Kidney glomerular epithelial cell (primary cell): ENCODE results near the gene MAMSTR.

ENCODE experiments used
- DNase-seq: peaks from one replicate; lab custom pipeline; 2025; lab: John Stamatoyannopoulos, UW

MAMSTR gene

DNA sequence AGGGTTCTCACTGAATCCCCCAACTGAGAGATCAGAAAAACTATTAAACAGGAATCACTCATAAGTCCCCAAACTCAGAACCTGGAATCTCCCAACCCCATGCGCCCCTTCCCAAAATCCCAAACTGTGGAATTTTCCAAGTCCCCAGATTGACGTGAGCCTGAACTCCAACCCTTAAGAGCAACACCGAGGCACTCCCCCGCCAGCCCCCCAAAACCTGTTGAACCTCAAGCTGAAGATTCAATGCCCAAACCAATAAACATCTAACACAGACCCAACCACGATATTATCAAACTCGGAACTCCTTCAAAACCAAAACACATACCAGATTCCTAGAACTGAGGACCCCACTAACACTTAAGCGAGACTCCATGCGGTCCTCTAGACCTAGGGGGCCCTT is 26.6 kb upstream of the MAMSTR start:
- no peak for DNase-seq

DNA sequence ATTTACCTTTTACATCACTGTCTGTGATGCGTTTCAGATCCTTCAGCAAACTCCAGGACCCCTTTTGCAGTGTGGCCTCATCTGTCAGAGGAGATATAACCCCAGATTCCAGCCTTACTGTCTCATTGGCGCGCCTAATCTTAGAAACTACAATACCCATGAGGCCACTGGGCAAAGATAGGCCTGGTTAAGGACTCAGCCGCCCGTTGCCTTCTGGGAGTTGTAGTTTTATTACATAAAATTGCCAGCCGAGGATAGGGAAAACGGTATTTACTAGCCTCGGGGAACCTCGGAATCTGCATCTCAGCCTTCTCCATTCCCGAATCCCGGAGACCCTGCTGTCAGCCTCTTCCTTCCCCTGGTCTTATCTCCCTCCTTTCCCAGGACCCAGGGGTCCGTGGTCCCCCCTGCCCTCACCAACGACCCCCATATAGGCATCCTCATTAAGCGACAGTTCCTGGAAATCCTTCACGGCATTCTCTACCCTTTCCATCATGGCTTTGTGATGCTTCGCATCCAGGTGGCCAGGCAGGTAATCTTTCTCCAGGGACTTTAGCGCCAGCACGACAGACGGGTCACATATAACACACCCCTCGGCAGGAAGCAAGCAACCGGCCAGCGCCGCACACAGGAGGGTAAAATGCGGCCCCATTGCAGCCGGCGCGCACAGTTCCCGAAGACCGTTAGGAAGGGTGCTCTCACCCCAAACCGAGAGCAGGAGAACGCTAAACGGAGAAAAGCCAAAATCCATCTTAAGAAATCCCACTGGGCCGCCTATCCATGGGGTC is 25.9 kb upstream of the MAMSTR start:
- peak; percentile 27 for DNase-seq

DNA sequence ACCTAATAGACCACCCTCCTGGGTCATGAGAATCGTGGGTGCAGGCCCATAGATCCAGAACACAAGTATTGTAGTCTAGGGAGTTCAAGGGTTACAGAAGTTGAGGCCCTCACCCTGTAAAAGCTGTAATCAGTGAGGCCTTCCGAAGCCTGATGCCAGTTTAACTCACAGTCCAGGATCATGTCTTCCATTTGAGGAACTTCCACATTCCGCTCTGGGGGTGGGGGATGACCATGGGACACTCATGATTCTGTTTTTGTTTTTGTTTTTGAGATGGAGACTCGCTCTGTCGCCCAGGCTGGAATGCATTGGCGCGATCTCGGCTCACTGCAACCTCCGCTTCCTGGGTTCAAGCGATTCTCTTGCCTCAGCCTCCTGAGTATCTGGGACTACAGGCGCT is 22.6 kb upstream of the MAMSTR start:
- DNase-seq = no peak

DNA sequence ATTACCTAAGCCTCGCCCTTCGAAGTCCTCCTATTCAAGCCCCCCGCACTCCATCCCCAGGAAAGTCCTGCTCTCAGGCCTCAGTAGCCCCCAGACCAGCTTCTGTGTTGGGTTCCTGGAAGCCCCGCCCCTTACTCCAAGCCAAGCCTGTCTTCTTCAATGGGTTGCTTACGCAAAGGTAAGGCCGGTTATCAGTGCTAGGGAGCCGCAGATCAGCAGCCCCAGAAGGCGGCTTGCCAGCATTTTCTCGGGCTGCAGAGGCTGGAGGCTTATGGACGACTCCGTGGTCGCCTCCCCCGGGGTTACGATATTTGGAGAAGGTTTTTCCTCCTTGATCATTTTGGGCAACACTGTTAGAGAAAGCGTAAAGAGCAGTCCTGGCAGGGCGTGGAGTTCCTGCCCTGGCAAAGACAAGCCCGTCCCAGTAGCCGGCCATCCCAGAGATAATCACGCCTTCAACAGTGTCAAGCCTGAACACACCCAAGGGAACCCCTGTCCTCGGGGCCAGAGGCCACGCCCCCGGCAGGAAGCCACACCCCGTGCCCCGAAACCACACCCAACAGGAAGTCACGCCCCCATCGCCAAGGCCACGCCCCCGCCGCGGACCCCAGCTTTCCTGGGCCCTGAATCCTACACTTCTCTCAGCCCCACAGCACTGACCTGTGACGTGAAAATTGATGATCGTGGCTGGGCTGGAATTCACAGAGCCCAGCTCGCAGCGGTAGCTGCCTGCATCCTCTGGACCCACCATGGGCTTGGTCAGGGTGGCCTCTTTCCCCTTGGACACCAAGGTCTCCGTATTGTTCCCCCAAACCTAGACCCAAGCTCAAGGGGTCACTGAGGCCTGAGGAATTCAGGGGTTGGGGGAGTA is 21.8 kb upstream of the MAMSTR start:
- no peak for DNase-seq

DNA sequence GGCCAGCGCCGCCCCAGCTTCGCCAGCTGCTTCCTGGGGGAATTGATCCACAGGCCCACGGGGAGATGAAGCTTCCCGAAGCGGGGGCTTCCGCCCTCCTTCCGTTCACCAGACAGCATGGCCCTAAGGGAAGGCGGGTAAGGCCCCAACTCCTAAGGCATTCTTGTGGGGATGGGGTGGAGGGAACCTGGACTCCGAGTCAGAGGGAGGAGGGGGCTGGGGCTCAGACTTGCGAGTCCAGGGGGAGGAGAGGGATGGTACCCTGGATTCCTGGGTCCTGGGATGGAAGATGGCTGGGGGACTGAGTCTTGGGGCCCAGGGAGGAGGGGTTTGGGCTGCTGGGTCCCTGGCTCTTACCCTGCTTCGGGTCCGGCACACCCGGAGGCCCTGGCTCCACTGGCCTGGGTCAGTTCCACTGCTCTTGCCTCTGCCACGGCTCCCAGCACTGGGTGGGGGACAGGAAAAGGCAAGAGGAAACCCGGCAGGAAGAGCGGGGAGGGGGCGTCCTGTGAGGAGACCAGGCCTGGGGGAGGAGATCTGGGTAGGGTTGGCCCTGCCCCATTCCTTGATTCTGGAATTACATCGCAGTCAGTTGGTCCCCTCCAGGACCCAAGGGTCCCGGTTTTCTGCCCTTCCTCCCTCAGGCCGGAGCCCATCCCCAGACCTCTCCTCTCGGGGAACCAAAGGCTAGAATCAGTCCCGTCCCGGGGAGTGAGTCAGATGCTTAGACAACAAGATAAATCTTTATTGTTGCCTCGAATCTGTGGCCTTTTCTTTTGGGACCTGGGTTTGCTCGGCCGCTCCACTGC is 20.8 kb upstream of the MAMSTR start, which contains the start of gene RASIP1:
TSS of gene RASIP1 (minus strand) at position 447 of the 809 bp plus-strand sequence. CDS start at position 119, 328 bp downstream.
- no peak for DNase-seq

DNA sequence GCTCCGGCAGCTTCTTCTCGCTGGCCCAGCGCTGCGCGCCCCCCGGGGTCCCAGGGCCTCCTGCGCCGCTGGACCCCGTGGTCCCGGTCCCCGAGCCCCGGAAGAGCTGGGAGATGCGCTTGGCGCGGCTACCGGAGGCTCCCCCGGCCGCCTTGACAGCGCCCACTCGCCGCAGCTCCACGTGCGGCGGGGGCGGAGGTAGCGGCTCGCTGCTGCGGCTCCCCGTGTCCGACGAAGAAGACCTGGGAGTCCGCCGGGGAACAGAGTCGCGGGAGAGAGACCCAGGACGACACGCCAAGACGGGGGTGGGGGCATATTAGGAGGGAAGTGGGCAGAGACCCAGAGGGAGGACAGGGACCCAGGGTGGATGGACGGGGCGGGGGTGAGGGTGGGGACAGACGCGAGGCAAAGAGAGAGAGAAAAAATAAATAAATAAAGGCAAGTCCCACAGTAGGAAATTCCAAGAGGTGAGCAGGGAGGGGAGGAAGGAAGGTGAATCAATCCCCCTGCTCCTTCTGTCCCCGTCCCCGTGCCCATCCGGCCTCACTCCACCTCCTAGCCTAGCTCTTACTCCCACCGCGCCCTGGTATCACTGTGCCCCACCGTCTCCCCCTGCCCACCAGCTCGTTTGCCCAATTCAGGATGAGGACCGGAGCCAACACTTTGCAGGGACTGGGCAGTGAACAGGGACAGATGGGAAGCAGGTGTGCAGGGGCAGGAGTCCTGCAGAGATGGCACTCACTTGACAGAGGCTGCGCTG is 20.1 kb upstream of the MAMSTR start:
- DNase-seq = no peak

DNA sequence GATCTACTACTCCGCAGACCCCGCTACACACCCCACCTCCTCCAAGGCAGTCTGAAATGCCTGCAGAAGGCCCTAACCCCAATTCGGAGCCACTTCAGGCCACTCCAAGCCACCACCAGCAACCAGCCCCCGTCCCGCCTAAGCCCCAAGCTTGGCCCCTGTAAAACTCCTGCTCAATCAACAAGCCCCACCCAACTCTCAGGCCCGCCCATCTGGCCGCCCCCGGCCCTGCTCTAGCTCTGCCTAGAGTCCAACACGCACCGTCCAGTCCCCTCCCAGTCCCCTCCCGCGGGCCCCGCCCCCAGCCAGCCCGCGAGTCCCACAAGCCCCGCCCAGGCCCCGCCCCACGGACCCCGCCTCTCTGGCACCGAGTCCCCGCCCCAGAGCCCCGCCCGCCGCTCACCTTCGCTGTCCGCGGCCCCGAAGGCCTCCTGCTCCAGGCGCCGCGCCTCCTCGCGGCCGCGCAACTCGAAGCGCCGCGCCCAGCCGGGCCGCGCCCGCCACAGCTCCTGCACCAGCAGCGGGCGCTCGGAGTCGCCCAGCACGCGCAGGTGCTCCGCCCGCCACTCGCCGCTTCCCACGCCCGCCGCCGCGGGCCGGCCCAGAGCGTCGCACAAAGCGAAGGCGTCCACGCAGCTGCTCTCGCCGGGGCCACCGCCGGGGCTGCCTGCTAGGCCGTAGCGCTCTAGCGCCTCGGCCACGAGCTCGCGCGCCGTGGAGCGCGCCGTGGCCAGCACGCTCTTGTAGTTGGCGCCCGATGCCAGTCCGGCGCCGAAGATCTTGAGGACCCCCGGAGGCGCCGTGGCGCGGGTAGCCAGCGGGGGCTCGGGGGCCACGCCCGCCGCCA is 19.3 kb upstream of the MAMSTR start:
- peak; percentile 59 for DNase-seq

DNA sequence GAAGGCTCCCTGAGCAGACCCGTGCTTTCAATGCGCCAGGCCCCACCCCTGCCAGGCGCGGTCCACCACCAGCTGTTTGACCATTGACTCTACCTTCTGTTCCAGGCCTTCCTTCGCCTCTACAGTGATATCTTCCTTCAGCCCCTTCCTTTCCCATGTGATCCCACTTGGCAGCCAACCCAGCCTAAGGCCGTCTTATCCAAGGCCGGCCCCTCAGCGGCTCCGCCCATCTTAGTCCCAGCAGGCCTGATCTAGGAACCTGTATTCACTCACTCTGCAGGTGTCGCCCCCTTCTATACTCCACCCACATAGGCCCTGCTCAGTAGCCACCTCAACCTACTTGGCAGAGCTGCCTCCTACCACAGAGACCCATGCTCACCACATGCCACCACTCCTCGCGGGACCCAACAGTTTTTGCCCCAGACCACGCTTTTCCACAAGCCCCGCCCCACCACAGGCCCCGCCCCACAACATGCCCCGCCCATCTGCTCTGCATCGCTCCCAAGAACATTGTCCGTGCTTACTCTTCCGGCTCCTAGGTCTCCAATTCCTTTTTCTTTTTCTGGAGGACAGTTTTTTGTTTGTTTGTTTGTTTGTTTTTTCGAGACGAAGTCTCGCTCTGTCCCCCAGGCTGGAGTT is 18.0 kb upstream of the MAMSTR start:
- no peak for DNase-seq

DNA sequence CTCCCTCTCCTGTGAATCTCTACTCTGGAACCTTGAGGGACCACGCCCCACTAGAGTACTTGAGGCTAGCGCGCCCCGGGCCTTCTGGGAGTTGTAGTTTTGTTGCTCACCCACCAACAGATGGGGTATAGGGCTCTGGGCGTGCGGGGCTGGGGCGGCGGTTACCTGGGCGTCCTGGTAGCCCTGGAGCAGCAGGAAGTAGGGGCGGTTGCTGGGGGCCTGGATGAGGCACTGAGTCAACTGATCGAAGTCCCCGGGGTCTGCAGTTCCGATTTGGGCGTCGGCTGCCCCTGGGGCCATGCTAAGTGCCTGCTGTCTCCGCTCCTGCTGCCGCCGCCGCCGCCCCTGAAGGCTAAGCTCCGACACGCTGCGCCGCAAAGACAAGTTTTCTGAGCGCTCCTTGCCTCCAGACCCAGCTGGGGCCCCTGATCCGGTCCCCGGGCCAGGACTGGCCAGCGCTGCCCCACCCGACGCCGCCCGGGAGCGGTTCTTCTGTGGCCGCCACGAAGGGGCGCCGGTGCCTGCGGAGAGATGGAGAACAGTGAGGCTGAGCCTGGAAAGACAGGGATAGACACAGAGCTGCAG is 15.6 kb upstream of the MAMSTR start:
- no peak for DNase-seq

DNA sequence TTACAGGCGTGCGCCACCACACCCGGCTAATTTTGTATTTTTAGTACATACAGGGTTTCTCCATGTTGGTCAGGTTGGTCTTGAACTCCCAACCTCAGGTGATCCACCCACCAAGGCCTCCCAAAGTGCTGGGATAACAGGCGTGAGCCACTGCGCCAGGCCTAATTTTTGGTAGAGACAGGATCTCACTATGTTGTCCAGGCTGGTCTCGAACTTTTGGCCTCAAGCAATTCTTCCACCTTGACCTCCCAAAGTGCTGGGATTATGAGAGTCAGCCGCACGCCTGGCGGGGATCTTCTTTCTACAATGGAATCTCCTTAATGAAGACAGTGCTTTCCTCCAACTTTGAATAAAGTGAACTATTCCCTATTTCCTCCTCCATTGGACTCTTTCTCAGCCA is 15.1 kb upstream of the MAMSTR start:
- DNase-seq = no peak

DNA sequence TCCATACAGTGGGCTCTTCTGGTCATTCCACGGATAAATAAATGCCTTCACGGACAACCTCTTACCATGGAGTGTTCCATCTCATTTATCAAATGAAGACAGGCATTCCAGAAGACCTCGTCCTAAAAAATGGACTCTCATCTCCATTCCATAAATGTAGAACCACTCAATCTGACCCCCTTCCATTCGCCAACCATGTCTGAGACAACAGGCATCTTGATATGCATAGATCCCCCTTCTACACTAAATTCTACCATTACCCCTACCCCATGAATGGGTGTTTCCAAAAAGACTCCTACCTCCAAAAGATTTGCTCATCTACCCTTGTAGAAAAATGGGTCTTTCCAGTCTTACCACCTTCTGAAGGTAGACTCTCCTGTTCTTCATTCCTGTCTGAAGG is 11.9 kb upstream of the MAMSTR start:
- no peak for DNase-seq

DNA sequence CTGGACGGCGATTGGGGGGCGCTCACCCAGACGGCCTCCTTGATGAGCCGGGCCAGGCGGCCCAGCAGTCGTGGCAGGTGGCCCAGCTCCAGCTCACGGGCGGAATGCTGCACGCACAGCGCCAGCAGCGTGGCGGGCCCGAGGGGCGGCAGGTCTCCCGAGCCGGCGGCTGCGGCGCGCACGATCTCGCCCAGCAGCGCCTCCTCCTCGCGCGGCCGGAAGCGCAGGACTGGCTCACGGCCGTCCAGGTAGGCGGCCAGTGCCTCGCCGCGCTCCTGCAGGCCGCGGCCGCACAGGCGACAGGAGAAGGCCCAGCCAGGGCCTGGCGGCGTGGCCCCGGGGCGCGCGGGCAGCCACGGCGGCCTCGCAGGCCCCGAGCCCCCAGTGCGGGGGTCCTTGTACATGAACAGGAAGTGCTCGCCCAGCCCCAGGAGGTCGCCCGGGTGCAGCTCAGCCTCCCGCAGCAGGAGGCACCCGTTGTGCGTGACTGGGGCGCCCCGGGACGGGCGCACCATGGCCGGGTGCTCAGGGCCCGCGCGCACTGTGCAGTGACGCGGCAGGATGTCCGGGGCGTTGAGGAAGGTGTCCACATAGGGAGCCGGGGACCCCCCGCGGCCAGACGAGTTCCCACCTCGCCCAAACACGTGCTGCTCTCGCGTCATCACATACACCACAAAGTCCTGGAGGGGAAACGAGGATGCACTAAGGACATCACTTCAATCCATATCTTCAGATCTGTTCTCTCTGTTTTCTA is 9.6 kb upstream of the MAMSTR start:
- DNase-seq = no peak

DNA sequence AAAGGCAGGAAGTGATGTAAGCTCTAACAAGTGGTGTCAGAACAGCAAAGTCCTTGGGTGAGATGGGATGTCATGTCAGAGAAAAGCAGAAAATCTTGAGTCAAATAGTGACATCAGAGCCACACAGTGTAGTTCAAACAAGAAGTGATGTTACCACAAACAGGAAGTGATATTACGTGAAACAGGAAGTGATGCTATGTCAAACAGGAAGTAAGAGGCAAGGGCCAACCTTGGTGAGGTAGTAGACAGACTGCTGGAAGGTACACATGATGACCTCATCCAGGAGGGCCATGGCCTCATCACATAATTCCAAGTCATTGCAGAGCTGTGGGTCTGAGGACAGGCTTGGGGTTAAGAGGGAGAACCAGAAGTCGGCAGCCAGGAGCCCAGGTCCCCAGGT is 7.0 kb upstream of the MAMSTR start:
- no peak for DNase-seq

DNA sequence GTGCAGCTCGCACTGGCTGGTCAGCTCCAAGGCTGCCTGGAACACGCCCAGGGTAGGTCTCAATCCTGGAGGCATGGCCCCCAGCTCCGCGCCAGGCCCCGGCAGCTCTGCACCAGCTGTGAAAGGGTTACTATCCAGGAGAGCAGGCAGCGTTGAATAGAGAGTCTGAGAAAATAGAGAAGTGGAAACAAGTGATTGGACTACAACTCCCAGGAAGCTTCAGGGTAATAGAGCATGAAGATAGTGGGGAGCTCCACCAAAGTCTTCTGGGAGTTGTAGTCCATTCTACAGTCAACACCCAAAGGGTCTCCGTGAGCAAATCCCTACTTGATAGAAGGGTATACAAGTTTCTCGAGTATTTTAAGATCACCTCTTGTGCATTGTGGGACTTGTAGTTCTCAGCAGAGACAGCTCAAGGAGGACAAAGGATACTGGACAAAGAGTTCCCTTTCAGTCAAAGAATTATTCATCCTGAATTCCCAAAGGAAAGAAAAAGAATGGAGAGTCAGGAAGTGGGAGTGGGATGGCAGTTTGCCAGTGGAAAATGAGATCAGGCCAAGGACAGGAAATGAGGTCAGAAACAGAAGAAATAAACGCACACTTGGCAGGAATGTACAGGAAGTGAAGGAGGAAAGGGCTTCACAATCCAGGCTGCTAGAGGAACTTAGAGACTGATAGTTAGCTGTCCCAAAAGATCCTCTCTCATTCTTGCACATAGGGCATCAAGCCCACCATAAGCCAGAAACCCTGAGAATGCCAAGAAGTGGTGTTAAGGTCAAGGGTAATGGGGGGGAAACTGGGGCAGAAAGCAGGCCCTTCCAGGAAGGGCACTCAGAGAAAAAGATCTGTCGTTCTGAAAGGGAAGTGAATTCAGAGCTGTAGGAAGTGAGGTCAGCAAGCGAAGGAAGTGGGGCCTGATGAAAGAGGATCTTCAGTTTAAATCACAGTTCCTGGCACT is 5.5 kb upstream of the MAMSTR start:
- peak; percentile 93 for DNase-seq

DNA sequence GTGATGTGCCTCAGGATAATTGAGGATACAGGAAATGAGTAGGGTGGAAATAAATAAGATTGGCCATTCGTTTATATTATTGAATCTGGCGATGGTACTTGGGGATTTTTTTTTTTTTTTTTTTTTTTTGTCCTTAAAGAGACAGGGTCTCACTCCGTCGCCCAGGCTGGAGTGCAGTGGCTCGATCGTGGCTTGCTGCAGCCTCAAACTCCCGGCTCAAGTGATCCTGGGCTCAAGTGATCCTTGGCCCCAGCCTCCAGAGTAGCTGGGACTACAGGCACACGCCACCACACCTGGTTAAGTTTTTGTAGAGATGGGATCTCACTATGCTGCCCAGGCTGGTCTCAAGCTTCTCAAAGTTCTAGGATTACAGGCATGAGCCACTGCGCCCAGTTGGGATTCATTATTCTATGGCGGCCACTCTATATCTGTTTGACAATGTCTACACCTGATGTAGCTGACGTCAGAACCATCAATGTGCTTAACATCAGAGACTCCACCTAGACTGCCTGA is 2.7 kb upstream of the MAMSTR start:
- DNase-seq = no peak

DNA sequence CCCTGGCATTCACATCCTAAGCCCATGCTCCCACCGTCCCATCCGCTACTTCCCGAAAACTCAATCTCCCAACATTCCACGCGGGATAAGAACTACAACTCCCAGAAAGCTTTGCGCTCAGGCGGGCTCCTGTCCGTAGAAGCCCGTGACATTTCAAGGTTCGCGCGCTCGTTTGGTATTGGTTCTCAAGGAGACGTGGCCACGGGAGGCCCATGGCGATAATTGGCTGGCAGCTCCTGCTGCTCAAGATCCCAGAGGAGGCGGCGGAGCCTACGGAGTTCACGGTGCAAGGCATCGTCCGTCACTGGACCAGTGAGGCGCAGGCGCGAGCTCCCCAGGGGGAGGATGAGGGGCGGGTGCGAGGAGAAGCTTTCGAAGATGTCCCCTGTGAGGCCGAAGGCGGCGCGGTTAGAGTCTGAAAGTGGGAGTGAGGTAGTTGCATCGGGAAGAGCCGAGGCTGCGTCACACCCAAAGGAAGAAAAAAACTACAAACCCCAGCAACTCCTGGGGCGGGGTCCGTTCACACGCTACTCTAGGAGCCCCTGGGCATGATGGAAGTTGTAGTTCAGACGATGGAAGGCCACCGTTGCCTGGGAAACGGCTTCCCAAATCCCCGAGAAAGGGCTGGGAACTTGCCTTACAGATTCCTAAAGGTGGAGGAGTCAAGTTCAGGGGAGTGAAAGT is 1.2 kb upstream of the MAMSTR start:
- peak; percentile 99 for DNase-seq

DNA sequence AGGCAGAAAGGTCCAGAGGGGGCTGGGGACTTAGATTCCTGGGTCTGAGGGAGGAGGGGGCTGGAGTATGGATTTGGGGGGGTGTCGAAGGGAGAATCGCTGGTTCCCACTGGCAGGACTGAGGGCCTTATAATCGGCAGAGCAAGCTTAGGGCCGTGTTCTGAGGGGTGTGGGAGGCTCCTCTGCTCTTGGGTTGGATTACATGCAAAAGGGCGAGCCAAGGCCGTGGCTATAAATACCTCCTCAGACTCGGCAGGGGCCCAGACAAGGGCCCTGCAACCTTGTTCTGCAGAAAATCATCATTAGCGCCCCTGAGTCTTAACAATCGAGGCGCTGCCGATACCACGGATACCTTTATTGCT is 707 bp upstream of the MAMSTR start:
- no peak for DNase-seq
